GM21529 (cell line): ENCODE measurements around the gene WFDC10A.
"Not testable (repeated sequence)": the region's sequence is repeated elsewhere in the genome, so short reads cannot be mapped to it uniquely, and the experiment has no call there.

ENCODE experiments used
- ATAC-seq: cut with Tn5 transposase; IDR thresholded peaks from one replicate; pipeline ENCODE4 v1.9.1; 2021; ENCODE audit not compliant: unreplicated experiment

Gene WFDC10A

GRCh38 chr20:45647441-45648050, 18.0 kb downstream of the WFDC10A start:
- ATAC-seq, result no peak

- ATAC-seq, result no peak
Measured at GRCh38 chr20:45649312-45649863, 19.8 kb downstream of the WFDC10A start.

GRCh38 chr20:45651726-45652125, 22.2 kb downstream of the WFDC10A start:
- ATAC-seq, result not testable (repeated sequence)

GRCh38 chr20:45657038-45657437, 27.5 kb downstream of the WFDC10A start:
- ATAC-seq, result not testable (repeated sequence)

GRCh38 chr20:45670139-45670538, 40.6 kb downstream of the WFDC10A start, which contains the start of gene WFDC11:
TSS of gene WFDC11 (minus strand) at chr20:45670239. CDS start at chr20:45650600, 19,639 bp downstream.
- no peak for ATAC-seq

- no peak for ATAC-seq
Measured at GRCh38 chr20:45672765-45673164, 43.2 kb downstream of the WFDC10A start.

GRCh38 chr20:45679650-45680049, 50.1 kb downstream of the WFDC10A start:
- no peak for ATAC-seq
